Activated CD8-positive, alpha-beta memory T cell treated with anti-CD3 and anti-CD28 coated beads, Interleukin-2, amount 50 U/mL, for 48 hours (primary cell): ENCODE data around the gene TPRA1.
"Not testable (repeated sequence)": the region's sequence is repeated elsewhere in the genome, so short reads cannot be mapped to it uniquely, and the experiment has no call there.

Experiments
- DNase-seq: peaks from one replicate; pipeline ENCODE4 v3.0.0-alpha.2; 2020

The TPRA1 gene

GRCh38 chr3:127535106-127535785, 55.3 kb downstream of the TPRA1 start:
- no peak for DNase-seq

- no peak for DNase-seq
These were observed 56.0 kb downstream of the TPRA1 start for GRCh38 chr3:127534564-127534963.

- no peak for DNase-seq
These were observed 56.4 kb downstream of the TPRA1 start for GRCh38 chr3:127534161-127534451.

GRCh38 chr3:127532561-127533203, 57.9 kb downstream of the TPRA1 start:
- no peak for DNase-seq

- no peak for DNase-seq
These were observed 58.7 kb downstream of the TPRA1 start for GRCh38 chr3:127531821-127532220.

GRCh38 chr3:127530863-127531262, 59.7 kb downstream of the TPRA1 start:
- not testable (repeated sequence) for DNase-seq

GRCh38 chr3:127529346-127530188, 61.0 kb downstream of the TPRA1 start:
- no peak for DNase-seq

GRCh38 chr3:127525373-127525772, 65.2 kb downstream of the TPRA1 start:
- DNase-seq: no peak

- DNase-seq: no peak
These were observed 66.1 kb downstream of the TPRA1 start for GRCh38 chr3:127524296-127524896.
